HTR-8/SVneo (cell line): Measurements from ENCODE around the gene KRT23.

ENCODE experiments used
- DNase-seq: peaks from one replicate; pipeline ENCODE4 v3.0.0; 2011; ENCODE audit warnings: low spot score, mixed read lengths; ENCODE audit not compliant: insufficient read length
- FAIRE-seq: peaks from 2 replicates; lab custom pipeline; 2011; peaks lifted over from hg19 to GRCh38; lab: Jason Lieb, UNC

The KRT23 gene

GRCh38 chr17:40937384-40937819, at the start of gene KRT23:
Gene KRT23 (minus strand): TSS chr17:40937646. CDS start chr17:40936603, 1,043 bp downstream.
- FAIRE-seq (no peak), DNase-seq (no peak)

DNA sequence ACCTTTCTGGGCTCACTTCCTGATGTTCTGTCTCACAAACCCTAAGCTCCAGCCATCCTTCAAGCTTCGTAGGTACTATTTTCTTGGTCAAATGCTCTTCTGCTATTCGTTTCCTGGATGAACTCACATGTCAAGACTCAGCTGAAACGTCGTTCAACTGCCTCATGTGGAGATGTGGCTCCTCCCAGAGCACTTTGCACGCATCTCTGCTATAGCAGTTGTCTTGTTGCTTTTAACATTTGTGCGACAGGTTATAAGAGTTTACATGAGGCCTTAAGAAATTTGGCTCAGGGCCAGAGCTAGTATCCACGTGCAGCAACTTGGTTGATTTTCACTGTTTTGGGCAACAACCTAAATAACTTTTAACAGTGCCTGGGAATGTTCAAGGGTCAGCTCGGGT, 49.5 kb upstream of the KRT23 start:
- DNase-seq: no peak
- peak; percentile 69 for FAIRE-seq

- no peak for DNase-seq
- FAIRE-seq: no peak
Measured at GRCh38 chr17:40984226-40984625, 46.8 kb upstream of the KRT23 start, which contains the start of gene KRT40. Gene KRT40 (minus strand): TSS chr17:40984326. CDS start chr17:40984273, 53 bp downstream.

DNA sequence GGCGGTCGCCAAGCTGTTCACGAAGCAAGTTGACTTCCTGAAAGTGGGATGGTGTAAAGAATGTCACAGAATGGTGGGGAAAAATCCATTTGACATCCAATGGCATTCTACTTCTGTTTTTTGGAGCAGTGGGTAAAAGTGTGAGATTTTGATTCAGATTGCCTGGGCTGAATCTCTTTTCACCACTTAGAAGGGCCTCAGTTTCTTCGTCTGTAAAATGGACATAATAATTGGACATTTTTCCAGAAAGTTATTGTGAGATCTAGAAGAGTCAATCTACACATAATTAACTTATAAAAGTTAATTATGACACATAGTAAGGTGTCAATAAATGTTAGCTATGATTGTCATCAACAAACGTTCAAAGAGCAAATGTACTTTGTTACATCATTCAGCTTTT, 43.7 kb upstream of the KRT23 start:
- FAIRE-seq: no peak
- DNase-seq: no peak

DNA sequence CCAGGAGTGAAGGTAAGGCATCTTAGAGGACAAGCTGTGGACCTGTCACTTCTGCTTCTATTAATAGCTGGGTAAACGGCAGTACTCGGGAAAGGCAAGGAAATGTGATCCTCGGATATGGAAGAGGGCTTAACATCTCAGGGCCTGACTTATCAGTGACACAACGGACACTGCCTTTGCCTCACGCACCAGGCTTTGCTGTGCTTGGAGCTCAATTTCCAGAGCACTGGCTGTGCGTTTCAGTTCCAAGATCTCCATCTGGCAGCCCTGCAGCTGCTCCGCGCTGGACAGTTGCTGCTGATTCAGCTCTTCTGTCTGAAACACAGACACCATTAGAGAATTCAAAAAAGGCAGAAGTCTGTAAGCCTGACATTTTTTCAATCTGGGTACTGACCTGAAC, 43.1 kb upstream of the KRT23 start:
- peak; percentile 33 for FAIRE-seq
- no peak for DNase-seq

DNA sequence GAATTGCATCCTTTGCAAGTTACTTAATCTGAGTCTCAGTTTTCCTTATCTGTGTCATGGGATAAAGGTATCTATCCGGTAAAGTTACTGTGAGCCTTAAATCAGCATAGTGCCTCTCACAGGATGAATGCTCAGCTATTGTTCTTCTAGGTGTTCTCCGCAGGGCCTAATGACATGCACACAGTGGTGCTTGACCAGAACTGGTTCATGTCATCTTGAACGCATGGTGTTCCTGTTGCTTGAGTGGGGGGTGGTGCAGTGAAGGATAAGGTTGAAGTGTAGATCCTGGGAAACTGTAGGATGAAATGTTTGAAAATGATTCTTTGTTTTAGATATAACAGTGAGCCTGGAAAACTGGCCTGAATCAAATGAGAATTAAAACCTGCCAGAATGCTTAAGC, 42.7 kb upstream of the KRT23 start:
- DNase-seq: no peak
- FAIRE-seq: peak; percentile 80

- no peak for DNase-seq
- no peak for FAIRE-seq
Measured at GRCh38 chr17:40978575-40979151, 41.2 kb upstream of the KRT23 start.

- DNase-seq (no peak), FAIRE-seq (no peak)
Measured at GRCh38 chr17:40975516-40975915, 38.1 kb upstream of the KRT23 start.

GRCh38 chr17:40974366-40974765, 36.9 kb upstream of the KRT23 start:
- no peak for FAIRE-seq
- DNase-seq: no peak

GRCh38 chr17:40967582-40967981, 30.1 kb upstream of the KRT23 start:
- DNase-seq (no peak), FAIRE-seq (no peak)

GRCh38 chr17:40966848-40967247, 29.4 kb upstream of the KRT23 start, which contains the start of gene KRT39:
Gene KRT39 (minus strand): TSS chr17:40966948. CDS start chr17:40966856, 92 bp downstream.
- FAIRE-seq: no peak

GRCh38 chr17:40963838-40964237, 26.4 kb upstream of the KRT23 start:
- DNase-seq (peak; percentile 40), FAIRE-seq (peak; percentile 58)

More at GRCh38 chr17:40966848-40967247, 29.4 kb upstream of the KRT23 start, which contains the start of gene KRT39:
- no peak for DNase-seq

GRCh38 chr17:40962059-40962561, 24.7 kb upstream of the KRT23 start:
- FAIRE-seq (peak; percentile 63), DNase-seq (no peak)

DNA sequence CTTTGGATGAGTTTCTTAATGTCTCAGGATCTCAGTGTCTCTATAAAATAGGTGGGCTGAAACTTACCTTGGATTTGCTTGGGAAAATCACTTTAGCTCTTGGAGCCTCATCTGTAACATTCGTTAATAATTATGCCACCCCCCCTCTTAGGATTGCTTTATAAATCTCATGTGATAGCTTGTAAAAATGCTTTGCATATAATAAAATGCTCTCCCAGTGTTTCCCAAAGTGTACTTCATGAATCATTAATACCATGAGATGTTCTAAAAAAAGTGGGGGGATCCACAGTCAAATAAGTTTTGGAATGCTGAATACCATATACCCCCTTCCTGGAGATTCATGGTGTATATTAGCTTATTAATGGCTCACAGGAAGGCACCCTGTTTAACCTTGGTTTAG, 24.1 kb upstream of the KRT23 start:
- FAIRE-seq (no peak), DNase-seq (no peak)

- DNase-seq: no peak
- FAIRE-seq: peak; percentile 36
Measured at GRCh38 chr17:40960144-40960543, 22.7 kb upstream of the KRT23 start.

- no peak for DNase-seq
- no peak for FAIRE-seq
Measured at GRCh38 chr17:40958086-40958953, 20.9 kb upstream of the KRT23 start.

- DNase-seq (peak; percentile 83), FAIRE-seq (peak; percentile 96)
Measured at GRCh38 chr17:40956401-40957254, 19.2 kb upstream of the KRT23 start.

DNA sequence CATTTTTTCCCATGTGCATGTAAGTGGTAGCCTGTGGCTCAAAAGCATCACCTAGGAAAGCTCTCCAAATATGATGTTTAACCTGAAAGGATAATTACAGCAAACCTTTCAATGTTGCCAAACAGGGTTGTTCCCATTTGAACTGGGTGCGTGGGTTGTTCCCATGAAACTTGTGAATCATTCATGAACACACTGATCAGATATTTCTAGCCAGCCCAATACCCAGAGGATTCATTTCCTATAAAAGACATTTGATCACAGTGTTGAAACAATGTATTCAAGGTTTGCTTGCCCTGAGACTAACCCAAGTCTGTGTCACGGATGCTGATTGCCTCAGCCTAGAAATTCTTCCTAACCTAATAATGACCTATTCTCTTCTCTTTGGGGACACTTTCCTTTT, 16.4 kb upstream of the KRT23 start:
- peak; percentile 79 for FAIRE-seq

DNA sequence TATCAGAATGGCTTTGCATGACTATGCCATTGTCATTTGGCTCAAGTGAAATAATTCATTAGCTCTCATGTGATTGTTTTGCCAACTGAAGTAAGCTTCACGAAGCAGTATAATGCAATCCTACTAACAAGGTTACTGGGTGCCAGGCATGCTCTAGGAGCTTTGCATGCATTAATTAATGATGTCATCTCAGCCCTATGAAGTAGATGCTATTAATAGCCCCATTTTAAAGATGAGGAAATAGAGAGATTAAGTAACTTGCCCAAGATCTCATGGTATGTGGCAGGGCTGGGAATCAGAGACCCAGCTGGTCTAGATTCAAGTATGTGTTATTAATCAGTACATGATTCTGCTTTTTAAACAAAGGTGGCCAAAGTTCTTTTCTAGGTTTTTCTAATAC, 15.2 kb upstream of the KRT23 start:
- DNase-seq: no peak
- FAIRE-seq: peak; percentile 26

More for the DNA sequence above, 16.4 kb upstream of the KRT23 start:
- DNase-seq: peak; percentile 43

DNA sequence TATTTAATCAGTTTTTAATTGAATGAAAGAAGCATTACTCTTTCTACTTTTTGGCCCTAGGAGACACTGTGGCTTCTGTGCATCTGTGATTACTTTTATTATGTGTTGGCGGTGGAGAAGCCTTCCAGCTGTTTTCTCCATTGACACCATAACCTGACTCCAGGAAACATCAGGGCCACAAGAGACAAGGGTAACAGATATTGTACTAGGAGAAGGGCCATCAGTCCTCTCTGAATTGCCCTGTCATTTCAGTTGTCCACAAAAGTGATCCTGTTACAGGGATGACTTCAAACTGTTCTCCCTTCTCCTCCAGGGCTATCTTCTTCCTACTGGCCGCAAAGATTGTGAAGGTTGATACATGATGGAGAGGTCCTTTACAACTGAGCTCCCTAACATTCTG, 14.7 kb upstream of the KRT23 start:
- no peak for DNase-seq
- no peak for FAIRE-seq
